Upper lobe of left lung (tissue), 4 donors: ENCODE results near the gene GFAP.

ENCODE experiments used
- CTCF ChIP-seq, 6 experiments: fragments of 450-650 bp in 4 of 6; fragments of 200-600 bp in 2 of 6; sonication (generic) in 2 of 6; IDR thresholded peaks; one replicate each; pipeline ENCODE4 v1.5.1; 2016 to 2019; ENCODE audit warnings: antibody characterized with exemption in 6 of 6
- EP300 ChIP-seq, 4 donors: sonication (generic); formaldehyde crosslinking; IDR thresholded peaks; one replicate each; pipeline ENCODE4 v1.5.1; 2017; ENCODE audit warnings: antibody characterized with exemption in 4 of 4, control low read depth in 2 of 4
- POLR2AphosphoS5 ChIP-seq, 2 donors: sonication (generic); formaldehyde crosslinking; IDR thresholded peaks; one replicate each; pipeline ENCODE4 v1.5.1; 2017; ENCODE audit warnings: antibody characterized with exemption in 2 of 2

- TF ChIP-seq CTCF (IDR thresholded peaks at IDR 0.05), result no peak
- TF ChIP-seq POLR2AphosphoS5 (IDR thresholded peaks at IDR 0.05), result no peak
- TF ChIP-seq EP300 (IDR thresholded peaks at IDR 0.05), result no peak
Measured at GRCh38 chr17:44912763-44913544, 2.3 kb downstream of the GFAP start.
